ENCODE data around the gene IDUA. TPM values are rescaled to one million over a fixed set of nuclear protein-coding genes. Genes with fewer than 3 reads are reported as not detected.
"Not testable (repeated sequence)": the region's sequence is repeated elsewhere in the genome, so short reads cannot be mapped to it uniquely, and the experiment has no call there.

Gene IDUA
- polyA plus RNA-seq (ENCODE audit: insufficient read length in 12 of 12) = 10 to 100 TPM in 7 of 12 donors, 1 to 10 TPM in 4, not detected in 1; 6.8 to 19.7 (median 11.1) TPM
- long read RNA-seq, donor 1, partial matches to known transcripts = 0 of 1 reads
- long read RNA-seq, donor 1, other reads (novel, unspliced or antisense) = 0 of 1 reads
- long read RNA-seq, donor 2, partial matches to known transcripts = 0 of 3 reads
- long read RNA-seq, donor 2, other reads (novel, unspliced or antisense) = 0 of 3 reads
- long read RNA-seq, donor 3, partial matches to known transcripts = 9 of 9 reads
- long read RNA-seq, donor 3, other reads (novel, unspliced or antisense) = 0 of 9 reads
- long read RNA-seq, donor 4, partial matches to known transcripts = 0 of 1 reads
- long read RNA-seq, donor 4, other reads (novel, unspliced or antisense) = 0 of 1 reads
- long read RNA-seq, donor 5, partial matches to known transcripts = 0 of 2 reads
- long read RNA-seq, donor 5, other reads (novel, unspliced or antisense) = 0 of 2 reads
- long read RNA-seq, donor 6 = 0 reads
- long read RNA-seq, donor 7, partial matches to known transcripts = 0 of 2 reads
- long read RNA-seq, donor 7, other reads (novel, unspliced or antisense) = 0 of 2 reads
- long read RNA-seq, donor 8, partial matches to known transcripts = 0 of 2 reads
- long read RNA-seq, donor 8, other reads (novel, unspliced or antisense) = 0 of 2 reads
- long read RNA-seq, donor 9, partial matches to known transcripts = 0 of 1 reads
- long read RNA-seq, donor 9, other reads (novel, unspliced or antisense) = 0 of 1 reads
- long read RNA-seq, donor 10, partial matches to known transcripts = 0 of 1 reads
- long read RNA-seq, donor 10, other reads (novel, unspliced or antisense) = 0 of 1 reads
- long read RNA-seq, donor 11, partial matches to known transcripts = 0 of 2 reads
- long read RNA-seq, donor 11, other reads (novel, unspliced or antisense) = 0 of 2 reads

GRCh38 chr4:986879-987623 is at the start of gene IDUA:
TSS of gene IDUA (plus strand) at chr4:987044. CDS start at chr4:987085, 41 bp downstream.
- peak; percentile 76 for DNase-seq

- DNase-seq = not testable (repeated sequence)
These were observed 47.3 kb upstream of the IDUA start for GRCh38 chr4:939508-939907.

GRCh38 chr4:945274-946102 is 41.4 kb upstream of the IDUA start:
- no peak for DNase-seq

- no peak for DNase-seq
These were observed 40.8 kb upstream of the IDUA start for GRCh38 chr4:946103-946450.

DNA sequence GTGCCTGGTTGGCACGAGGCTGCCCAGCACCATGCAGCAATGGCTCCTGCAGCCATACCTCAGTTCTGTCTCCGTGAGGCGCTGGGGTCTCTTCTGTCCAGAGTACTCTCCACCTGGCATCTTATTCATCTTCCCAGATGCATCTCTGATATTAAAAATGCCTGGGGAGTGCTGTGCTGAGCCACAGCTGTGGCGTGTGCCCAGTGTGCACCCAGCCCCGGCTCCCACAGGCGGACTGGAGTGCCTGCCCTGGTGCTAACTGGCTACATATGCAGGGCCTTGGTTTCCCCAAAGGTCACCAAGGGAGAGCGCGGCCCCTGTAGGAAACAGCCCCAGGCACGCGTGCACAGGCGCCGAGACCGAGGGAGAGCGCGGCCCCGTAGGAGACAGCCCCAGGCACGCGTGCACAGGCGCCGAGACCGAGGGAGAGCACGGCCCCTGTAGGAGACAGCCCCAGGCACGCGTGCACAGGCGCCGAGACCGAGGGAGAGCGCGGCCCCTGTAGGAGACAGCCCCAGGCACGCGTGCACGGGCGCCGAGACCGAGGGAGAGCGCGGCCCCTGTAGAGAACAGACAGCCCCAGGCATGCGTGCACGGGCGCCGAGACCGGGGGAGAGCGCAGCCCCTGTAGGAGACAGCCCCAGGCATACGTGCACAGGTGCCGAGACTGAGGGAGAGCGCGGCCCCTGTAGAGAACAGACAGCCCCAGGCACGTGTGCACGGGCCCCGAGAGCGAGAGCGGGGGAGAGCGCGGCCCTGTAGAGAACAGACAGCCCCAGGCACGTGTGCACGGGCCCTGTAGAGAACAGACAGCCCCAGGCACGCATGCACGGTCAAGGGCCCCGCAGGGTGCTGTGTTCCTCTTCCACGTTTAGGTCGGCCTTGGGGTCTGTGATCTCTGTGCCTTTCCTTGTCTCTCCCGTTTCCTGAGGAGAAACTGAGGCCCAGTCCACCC is 40.0 kb upstream of the IDUA start:
- no peak for DNase-seq

DNA sequence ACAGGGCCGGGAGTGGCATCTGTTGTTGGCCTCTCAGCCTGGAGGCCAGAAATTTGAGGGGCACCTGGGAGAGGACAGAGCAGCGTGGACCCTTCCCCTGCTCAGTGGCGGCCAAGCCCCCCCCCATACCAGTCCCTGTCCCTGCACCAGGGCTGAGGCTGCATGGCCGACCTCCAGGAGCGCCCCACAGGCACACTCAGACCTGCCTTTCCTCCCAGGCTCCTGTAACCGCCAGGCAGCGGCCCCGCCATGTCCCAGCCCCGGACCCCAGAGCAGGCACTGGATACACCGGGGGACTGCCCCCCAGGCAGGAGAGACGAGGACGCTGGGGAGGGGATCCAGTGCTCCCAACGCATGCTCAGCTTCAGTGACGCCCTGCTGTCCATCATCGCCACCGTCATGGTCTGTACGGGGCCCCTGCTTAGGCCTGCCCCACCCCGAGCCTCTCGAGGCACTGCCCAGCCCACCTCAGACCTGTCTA is 39.3 kb upstream of the IDUA start:
- no peak for DNase-seq

- DNase-seq = no peak
These were observed 38.5 kb upstream of the IDUA start for GRCh38 chr4:948101-948935.

GRCh38 chr4:948936-949300 is 37.9 kb upstream of the IDUA start:
- DNase-seq = no peak

- DNase-seq = no peak
These were observed 37.2 kb upstream of the IDUA start for GRCh38 chr4:949656-950055.

- no peak for DNase-seq
These were observed 36.5 kb upstream of the IDUA start for GRCh38 chr4:950136-951020.

DNA sequence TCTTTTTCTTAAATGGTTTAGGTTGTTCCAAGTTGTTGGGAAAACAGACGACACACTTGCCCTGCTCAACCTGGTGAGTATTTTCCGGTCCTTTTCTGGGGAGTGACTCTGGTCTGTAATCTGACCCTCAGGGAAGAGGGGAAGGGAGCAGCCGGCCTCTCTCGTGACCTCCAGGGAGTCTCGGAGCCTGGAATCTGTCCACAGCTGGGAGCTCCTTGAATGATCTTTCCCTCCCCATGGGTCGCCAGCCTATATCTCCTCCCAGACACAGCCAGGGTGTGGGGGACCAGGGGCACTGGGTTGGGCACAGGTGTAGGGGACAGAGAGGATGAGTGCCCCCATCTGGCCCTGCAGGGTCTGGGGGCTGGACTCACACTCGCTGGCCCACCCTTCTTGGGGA is 35.7 kb upstream of the IDUA start:
- no peak for DNase-seq

GRCh38 chr4:951594-952468 is 35.0 kb upstream of the IDUA start:
- DNase-seq = no peak

DNA sequence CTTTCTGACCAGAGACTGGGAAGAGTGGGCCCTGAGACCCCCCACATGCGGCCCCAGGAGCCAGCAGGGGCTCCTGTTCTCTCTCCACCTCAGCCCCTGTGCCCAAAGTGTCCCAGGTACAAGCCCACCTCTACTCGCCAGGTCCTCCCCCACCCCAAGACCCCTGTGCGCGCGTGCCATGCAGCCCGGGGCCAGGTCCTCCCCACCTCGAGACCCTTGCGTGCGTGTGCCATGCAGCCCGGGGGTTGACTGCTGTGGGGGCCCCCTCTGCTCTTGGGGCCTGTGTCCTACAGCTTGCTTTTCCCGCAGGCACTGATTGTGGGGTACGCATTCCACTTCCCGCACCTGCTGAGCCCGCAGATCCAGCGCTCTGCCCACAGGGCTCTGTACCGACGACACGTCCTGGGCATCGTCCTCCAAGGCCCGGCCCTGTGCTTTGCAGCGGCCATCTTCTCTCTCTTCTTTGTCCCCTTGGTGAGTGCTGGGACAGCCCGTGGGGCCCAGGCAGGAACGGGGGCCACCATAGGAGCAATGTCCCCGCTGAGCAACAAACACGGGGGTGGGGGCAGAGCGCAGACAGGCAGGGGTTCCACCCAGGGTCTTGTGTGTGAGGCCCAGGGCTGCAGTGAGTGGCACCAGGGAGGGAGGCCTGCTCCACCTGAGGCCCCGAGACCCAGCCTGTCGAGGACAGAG is 33.8 kb upstream of the IDUA start:
- DNase-seq = no peak

- no peak for DNase-seq
These were observed 33.3 kb upstream of the IDUA start for GRCh38 chr4:953574-953915.

- DNase-seq = no peak
These were observed 32.4 kb upstream of the IDUA start for GRCh38 chr4:954211-955020.
